Hepatocyte (in vitro differentiated cells): Measurements from ENCODE around the gene TAGLN.

Experiments
- CTCF ChIP-seq: fragments of 200-600 bp; sonication (generic); IDR thresholded peaks from 2 replicates; pipeline ENCODE4 v1.5.1; 2016; ENCODE audit warnings: antibody characterized with exemption, mild to moderate bottlenecking; ENCODE audit not compliant: poor library complexity
- EZH2 ChIP-seq: fragments of 200-600 bp; sonication (generic); IDR thresholded peaks from 2 replicates; pipeline ENCODE4 v1.6.1; 2016; ENCODE audit warnings: antibody characterized with exemption, mild to moderate bottlenecking, borderline replicate concordance
- EZH2phosphoT487 ChIP-seq: fragments of 200-600 bp; sonication (generic); IDR thresholded peaks from one replicate; pipeline ENCODE4 v1.6.1; 2018; ENCODE audit warnings: antibody characterized with exemption, mild to moderate bottlenecking, low read depth, moderate library complexity; ENCODE audit not compliant: unreplicated experiment, severe bottlenecking

DNA sequence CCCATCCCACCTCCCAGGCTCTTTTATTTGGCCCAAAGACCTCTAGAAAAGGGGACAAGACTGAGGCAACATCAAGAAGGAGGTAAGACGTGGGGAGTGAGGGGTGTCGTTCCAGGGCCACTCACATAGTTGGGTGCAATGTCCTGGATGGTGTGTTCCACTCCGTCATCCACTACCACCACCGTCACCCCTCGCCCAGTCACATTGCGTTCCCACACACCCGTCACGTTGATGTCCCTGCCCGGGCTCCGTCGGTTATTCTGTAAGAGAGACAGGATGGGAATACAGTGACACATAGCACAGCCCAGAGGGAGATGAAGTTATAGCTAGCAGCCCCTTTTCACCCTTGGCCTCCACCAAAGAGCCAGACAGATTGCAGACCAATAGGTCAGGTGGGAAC, 28.9 kb downstream of the TAGLN start:
- TF ChIP-seq CTCF, result no peak
- no peak for TF ChIP-seq EZH2
- TF ChIP-seq EZH2phosphoT487, result no peak
